Fibroblast of skin of right quadriceps (primary cell): ENCODE results near the gene RNF157.
"Not testable (repeated sequence)": the region's sequence is repeated elsewhere in the genome, so short reads cannot be mapped to it uniquely, and the experiment has no call there.

Experiments used
- DNase-seq: peaks from one replicate; pipeline ENCODE4 v3.0.0-alpha.2; 2013

The RNF157 gene

DNA sequence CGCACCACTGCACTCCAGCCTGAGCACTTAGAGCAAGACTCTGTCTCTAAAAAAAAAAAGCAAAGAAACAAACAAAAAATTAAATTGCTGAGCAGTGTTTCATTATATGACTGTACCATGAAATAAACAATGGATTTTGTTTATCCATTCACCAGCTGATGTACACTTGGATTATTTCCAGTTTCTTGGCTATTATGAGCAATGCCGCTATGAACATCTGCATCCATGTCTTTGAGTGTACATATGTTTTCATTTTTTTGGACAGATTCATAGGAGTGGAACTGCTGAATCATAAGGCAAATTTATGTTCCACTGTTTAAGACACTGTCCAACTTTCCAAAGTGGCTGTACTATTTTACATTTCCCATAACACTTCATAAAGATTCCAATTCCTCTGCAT is 8.0 kb downstream of the RNF157 start:
- peak; percentile 92 for DNase-seq

GRCh38 chr17:76226749-76227148 is 13.5 kb downstream of the RNF157 start:
- not testable (repeated sequence) for DNase-seq

DNA sequence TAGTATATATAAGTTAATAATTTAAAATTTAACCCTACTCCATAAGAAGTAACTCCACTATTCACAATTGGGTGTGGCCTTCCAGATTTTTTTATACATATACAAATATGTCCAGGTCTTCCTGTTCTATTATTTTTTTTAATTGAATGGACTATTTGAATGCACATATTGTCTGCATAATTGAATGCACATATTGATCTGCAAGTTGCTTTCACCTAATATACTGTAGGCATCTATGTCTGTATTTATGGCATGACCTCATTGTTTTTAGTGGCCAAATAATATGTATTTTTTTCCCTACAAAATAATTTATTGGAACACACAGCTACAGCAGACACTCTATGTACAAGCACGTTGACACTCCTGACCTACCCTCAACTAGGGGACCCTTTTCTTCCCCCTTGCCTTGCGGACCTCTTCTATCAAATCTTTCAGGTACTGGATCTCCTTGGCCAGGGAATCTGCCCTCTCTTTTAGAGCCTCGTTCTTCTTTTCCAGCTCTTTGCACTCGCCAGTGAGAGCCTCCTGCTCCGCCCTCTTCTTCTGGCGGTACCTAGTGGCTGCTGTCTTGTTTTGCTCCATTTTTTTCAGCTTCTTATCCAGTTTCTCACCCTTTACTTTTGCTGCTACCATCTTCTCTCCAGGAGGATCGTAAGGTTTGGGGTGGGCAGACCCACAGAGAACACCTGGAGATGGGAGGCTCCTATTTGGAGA is 14.8 kb downstream of the RNF157 start:
- DNase-seq, result not testable (repeated sequence)

- no peak for DNase-seq
These were observed 16.5 kb downstream of the RNF157 start for GRCh38 chr17:76223802-76224201.

DNA sequence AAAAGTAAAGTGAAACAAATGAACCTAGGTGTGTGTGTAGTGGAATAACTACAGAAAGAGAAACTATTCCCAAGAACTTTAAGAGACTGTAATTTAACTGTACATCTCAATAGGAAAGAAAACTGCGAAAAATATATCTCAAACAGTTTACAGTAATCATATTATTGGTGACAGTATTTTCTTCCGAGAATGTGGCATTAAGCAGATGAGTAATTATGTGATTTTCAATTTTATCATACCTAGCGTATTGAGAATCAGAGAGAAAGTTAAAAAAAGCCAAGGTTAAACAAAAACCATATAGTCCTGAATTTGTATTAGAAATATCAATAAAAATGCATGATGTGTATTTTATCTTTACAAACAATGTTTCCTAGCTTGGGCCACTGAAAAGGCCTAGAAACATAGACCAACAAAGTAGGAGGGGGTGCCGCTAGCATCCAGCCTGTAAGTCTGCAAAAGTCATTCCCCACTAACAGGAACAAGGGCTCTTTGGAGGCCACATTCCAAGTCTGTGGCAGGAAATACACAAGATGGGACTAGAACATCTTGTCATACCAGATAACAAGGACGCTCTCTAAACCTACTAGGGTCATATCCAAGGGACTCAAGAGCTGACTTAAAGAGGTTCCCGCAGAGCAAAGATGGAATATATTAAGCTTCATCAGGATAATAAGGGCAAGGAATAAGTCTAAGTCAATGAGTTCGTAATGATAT is 20.5 kb downstream of the RNF157 start:
- DNase-seq, result no peak

DNA sequence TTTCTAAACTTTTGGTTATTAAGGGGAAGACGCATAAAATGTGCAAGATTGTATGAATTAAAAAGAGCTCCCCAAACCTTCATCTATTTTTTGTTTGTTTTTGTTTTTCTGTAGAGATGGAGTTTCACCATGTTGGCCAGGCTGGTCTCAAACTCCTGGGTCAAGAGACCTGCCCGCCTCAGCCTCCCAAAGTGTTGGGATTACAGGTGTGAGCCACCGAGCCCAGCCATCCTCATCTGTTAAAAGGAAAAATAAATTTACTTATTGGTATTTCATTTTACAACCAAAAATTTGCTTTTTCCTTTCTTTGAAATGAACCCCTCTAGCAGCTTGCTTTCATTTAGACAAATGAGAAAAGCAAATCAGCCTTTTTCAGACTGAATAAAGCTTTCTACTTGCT is 23.2 kb downstream of the RNF157 start:
- DNase-seq, result no peak

DNA sequence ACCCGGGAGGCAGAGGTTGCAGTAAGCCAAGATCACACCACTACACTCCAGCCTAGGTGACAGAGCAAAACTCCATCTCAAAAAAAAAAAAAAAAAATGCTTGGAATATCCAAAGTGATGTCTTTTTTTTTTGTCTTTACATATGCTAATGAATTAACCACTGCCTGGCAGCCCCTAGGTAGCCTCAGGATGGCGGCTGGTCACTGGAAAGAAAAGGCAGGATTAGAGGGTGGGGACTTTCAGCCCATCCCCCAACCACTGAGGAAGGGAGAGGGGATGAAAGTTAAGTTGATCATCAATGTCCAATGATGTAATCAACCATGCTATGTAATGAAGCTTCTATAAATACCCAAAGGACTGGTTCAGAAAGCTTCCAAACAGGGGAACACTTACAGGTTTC is 26.8 kb downstream of the RNF157 start:
- no peak for DNase-seq

GRCh38 chr17:76208120-76208519 is 32.2 kb downstream of the RNF157 start:
- DNase-seq, result no peak

DNA sequence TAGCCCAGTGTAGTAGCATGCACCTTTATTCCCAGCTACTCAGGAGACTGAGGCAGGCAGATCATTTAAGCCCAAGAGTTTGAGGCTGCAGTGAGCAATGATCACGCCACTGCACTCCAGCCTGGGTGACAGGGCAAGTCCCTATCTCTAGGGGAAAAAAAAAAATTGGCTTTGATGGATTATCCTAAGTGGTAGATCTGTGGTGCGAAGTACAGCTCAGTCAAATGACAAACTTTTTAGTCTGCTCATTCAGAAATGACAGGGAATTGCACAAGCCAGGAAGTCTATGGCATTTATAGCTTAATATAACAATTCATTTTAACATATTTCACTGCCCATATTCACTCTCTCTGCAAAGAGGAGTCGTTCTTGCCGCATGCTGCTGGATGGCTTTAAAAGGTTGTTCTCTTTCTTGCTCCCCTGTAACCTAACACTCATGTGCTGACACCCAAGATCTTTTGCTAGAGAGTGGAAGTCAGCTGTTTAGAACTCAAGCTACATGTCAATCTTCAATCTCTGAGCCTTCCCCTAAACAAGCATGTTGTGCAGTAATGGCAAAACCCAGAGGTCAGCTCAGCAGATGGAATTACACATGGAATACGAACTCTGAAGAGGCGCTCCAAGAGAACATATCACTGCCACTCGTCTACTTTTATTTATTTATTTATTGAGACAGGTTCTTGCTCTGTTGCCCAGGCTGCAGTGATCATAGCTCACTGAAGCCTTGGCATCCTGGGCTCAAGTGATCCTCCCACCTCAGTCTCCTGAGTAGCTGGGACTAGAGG is 32.8 kb downstream of the RNF157 start:
- no peak for DNase-seq

GRCh38 chr17:76205542-76206144 is 34.6 kb downstream of the RNF157 start:
- not testable (repeated sequence) for DNase-seq

DNA sequence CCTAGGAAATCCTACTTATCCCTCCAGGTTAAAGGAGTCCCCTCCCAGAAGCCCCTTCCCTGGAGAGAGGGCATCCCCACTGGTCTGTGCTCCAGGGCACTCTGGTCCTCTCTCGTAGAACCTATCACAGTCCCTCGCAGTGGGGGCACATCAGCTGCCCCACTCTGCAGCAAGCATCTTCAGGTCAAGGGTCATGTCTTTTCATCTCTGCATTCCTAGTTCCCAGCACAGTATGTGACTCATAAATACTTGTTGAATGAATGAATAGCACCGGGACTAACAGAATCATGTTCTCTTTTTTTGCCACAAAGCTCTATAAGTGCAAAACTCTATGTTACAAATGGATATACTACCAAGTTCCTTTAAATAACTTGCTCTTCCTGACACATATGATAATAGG is 36.0 kb downstream of the RNF157 start:
- peak; percentile 79 for DNase-seq

DNA sequence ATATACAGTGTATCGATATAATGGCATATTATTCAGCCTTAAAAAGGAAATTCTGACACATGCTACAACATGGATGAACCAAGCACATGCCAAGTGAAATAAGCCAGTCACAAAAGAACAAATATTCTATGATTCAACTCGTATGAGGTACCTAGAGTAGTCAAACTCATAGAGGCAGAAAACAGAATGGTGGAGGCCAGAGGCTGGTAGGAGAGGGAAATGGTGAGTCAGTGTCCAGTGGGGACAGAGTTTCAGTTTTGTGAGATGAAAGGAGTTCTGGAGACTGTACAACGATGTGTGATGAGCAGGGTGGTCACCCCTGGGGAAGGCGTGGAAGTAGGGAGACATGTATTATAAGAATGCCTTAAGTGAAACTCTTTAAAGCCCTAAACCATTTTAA is 39.9 kb downstream of the RNF157 start:
- DNase-seq, result no peak

- no peak for DNase-seq
These were observed 40.8 kb downstream of the RNF157 start for GRCh38 chr17:76199469-76199868.

DNA sequence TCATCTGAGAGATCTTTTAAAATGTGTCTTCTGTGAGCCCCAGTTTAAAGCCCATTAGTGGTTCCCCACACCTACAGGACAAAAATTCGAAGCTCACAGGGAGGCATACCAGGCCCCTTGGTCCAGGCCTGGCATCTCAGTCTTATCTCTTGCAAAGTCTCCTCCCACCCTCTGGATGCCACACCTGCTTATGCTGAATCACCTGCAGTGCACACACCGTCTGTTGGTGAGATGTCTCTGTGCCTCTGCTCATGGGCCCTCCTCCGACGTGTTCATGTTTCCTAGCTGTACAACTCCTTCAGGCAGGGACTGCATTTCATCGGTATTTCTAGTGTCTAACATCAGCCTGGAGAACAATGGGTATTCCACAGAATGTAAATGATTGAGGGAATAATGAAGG is 41.6 kb downstream of the RNF157 start:
- DNase-seq, result no peak

DNA sequence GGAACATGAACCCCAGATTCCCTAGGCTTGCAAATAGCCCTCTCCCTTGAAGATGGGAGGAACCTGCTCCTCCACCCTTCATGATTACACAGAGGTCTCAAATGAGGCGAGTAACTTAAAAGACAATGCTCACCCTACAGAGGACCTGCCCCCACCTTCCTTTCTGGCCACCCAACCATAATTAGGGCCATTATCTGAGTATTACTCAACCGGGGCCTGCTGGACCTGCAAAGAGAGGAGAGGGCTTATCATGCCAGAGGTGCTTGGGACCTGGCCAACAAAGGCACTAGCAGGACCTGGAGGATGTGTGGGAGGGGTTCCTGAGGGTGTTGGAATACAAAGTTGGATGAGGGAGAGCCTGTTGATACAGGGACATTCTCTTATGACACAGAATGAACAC is 42.4 kb downstream of the RNF157 start:
- no peak for DNase-seq

GRCh38 chr17:76196675-76197074 is 43.6 kb downstream of the RNF157 start:
- no peak for DNase-seq

DNA sequence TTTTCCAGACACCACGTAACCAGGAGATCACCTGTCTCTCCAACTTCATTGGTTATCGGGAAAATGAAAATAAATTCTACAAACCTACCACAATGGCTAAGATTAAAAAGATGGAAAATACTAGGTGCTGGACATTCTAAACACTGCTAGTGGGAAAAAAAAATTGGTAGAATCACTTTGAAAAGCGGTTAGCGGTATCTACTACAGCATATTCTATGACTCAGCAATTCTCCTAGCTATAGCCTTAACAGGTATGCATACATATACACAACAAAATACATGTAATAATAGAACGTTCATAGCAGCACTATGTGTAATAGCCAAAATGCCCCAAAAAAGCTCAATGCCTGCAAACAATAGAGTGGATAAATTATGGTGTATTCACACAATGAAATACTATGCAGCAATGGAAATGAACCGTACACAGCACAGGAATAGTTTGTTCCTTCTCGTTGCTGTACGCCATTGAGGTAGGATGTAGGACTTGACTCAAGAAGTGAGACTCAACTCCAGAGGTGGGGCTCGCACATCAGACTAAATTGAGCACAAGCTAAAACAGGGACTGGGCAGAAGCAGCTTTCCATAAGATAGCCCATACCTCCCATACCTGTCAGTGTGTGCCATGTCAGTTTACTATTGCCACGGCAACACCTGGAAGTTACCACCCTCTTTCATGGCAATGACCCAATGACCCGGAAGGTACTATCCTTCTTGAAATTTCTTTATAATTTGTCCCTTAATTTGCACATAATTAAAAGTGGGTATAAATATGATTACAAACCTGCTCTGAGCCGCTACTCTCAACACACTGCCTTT is 44.8 kb downstream of the RNF157 start:
- DNase-seq, result no peak

GRCh38 chr17:76193591-76193990 is 46.7 kb downstream of the RNF157 start:
- no peak for DNase-seq

GRCh38 chr17:76191896-76192295 is 48.4 kb downstream of the RNF157 start:
- no peak for DNase-seq

- DNase-seq, result no peak
These were observed 50.6 kb downstream of the RNF157 start for GRCh38 chr17:76189741-76190140.

GRCh38 chr17:76189247-76189646 is 51.0 kb downstream of the RNF157 start:
- DNase-seq, result no peak

DNA sequence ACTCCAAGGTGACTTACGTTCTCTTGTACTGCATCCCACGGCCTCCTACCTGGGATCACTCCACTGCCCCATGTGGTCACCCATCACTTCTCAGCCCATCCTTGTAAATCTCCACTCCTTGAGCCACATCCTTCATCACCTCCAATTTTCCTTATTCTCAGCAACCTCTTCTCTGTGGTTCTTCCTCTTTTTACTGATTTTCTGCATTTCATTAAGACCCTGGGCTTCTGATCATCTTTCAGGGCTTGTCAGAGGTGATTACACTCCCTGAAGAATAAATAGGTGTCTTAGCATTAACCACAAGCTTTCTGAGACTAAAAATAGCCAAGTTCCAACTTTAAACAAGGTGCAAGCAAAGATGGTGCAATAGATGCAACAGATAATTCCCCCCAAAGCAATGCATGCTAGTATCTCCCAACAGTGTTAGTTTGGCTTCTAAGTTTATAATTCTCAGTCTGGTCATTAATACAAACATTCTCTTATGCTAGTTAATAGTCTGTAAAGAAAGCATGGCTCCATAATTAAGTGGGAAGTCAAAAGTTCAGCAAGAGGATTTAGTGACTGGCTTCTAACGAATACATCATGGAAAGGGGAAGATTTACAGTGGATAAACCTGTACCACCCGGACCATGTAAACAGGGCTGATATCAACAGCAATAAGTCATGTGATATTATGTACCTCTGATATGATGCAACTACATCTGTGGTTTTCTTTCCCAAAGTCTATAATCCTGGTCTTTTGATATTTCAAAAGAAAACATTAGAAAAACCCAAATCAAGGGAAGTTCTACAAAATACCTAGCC is 51.9 kb downstream of the RNF157 start:
- DNase-seq, result no peak
